GM12878 (cell line): ENCODE measurements around the gene TMEM40.

Experiments used
- POU2F2 ChIP-seq: IDR thresholded peaks from 3 replicates; pipeline ENCODE4 v1.6.1; 2011; ENCODE audit warnings: low read depth, mild to moderate bottlenecking, low read length, borderline replicate concordance
- TF ChIP-seq, protein P1 (sequence below), 3 experiments: IDR thresholded peaks in 2 of 3; conservative IDR thresholded peaks in 1 of 3; 2 replicates each; pipeline ENCODE4 v1.5.1; 2011; ENCODE audit warnings: low read depth in 3 of 3, low read length in 3 of 3, mild to moderate bottlenecking in 3 of 3, control low read depth in 2 of 3, moderate library complexity in 2 of 3, inconsistent platforms in 1 of 3, mixed read lengths in 1 of 3; ENCODE audit not compliant: control insufficient read depth in 2 of 3, insufficient read depth in 1 of 3; ENCODE audit errors: extremely low read depth in 1 of 3

DNA sequence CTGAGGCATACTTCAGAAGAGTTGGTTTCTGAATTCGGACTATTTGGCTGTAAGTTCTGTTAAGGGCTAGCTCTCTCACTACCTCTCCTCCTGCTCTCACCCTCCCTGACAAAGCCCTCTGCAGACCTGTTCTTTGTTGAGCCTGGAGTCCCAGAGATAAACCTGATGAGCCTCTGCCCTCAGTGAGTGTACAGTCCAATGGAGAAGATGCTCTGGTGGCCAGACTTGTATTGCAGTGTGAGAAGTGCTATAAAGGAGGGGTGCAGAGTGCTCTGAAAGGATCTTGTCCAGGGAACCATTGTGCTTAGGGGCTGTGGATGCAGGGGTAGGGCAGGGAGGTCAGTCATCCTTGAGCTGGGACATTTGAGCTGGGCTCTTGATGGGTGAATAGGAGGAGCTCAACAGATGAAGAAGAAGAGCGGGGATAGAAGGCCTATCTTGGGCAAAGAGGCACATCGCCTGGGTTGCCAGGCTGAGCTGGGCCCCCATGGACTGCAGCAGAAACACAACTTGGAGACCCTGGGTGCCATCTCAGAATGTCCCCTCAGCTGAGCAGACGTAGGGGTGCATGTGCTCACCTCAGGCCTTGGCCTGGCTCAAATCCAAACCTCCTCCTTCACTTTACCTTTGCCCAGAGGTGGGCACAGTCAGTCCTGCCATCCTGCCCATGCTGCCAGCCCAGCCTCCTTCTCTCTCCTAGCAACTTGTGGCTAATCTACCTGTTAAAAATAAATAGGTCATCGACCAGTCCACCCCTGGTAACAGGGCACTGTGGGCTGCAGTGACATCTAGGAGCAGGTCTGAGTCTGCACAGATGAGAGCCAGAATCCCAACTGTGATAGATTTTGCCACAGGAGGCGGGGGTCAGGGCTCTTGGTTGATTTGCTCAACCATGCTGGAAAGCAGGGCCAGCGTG is 40.7 kb upstream of the TMEM40 start:
- TF ChIP-seq POU2F2 = no peak
- TF ChIP-seq, protein P1, sequence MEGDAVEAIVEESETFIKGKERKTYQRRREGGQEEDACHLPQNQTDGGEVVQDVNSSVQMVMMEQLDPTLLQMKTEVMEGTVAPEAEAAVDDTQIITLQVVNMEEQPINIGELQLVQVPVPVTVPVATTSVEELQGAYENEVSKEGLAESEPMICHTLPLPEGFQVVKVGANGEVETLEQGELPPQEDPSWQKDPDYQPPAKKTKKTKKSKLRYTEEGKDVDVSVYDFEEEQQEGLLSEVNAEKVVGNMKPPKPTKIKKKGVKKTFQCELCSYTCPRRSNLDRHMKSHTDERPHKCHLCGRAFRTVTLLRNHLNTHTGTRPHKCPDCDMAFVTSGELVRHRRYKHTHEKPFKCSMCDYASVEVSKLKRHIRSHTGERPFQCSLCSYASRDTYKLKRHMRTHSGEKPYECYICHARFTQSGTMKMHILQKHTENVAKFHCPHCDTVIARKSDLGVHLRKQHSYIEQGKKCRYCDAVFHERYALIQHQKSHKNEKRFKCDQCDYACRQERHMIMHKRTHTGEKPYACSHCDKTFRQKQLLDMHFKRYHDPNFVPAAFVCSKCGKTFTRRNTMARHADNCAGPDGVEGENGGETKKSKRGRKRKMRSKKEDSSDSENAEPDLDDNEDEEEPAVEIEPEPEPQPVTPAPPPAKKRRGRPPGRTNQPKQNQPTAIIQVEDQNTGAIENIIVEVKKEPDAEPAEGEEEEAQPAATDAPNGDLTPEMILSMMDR (IDR thresholded peaks at IDR 0.05 in 2 of 3, conservative IDR thresholded peaks at IDR 0.05 in 1 of 3; ENCODE audit: control insufficient read depth in 2 of 3, extremely low read depth in 1 of 3, insufficient read depth in 1 of 3, low read depth in 3 of 3, low read length in 3 of 3) = no peak
